Superior temporal gyrus (tissue), 1 donor: ENCODE measurements around the gene RARB.

Source experiments
- DNase-seq: peaks from one replicate; pipeline ENCODE4 v3.0.0-alpha.2; 2016; ENCODE audit errors: extremely low spot score

The RARB gene

DNA sequence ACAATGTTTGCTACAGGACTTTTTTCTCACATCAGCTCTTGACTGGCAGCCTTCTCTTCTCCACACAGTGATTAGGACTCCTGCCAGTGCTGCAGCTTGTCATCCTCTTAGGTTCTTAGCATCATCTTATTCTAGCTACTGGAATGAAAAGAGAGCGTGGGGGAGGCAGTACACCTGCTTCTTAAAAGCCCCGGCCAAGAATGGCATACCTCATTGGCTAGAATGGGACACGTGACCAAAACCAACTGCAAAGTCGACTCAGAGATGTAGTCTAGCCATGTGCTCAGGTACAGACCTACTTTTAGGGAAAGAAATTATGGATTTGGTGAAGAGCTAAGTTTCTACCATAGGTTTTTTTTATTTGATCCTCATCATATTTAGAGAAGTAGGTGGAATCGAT is 44.1 kb downstream of the RARB start:
- DNase-seq = no peak

DNA sequence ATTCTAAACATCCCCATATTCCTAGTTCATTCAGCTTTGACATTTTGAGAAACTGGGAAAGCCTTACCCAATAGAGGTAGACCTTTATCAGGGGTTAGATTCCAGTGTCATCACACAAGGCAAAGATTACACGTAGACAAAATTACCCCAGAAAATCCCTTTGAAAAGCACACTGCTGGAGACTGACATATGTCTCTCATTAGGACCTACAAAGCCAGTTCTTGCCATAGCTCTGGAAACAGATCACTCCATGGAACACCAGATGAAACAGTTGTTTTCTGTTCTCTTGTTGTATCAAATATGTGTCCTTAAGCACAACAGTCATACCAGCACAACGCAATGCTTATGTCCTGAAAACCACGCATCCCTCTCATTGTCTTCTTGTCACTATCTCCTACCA is 44.7 kb downstream of the RARB start:
- no peak for DNase-seq

DNA sequence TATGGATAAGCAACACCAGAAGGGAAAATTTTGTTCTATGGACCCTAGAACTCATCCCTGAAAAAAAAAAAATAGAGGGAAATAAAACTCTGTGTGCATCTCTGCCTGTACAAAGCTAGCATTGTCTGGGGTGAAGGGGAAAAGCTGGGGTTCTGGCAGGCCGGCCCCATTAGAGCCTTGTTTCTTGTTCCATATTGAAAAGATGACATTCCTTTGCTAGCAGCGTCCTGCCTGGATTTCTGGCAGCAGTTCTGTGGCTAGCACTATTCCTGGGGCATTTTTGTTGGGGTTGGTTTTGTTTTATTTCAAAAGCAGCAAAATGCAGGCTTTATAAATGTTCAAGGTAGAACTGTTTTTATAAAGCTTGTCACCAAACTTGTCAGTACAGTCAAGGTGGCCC is 45.2 kb downstream of the RARB start:
- DNase-seq = no peak

DNA sequence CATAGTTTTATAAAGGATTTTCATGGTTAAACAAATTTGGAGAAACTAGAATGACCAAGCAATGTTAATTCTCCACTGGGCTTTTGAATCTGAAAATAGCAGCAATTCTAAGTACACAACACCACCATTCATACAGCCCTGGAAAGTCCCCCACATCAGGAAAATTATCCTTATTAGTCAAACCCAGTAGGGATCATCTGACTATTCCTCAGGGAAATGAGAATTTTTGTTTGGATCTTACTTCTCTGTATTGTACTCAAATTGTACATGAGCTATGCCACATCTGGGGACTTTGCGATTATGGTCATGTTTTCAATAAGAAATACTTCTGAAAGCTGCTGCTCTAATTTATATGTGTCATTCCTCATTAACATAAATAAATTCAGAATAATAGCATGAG is 46.0 kb downstream of the RARB start:
- DNase-seq = no peak

DNA sequence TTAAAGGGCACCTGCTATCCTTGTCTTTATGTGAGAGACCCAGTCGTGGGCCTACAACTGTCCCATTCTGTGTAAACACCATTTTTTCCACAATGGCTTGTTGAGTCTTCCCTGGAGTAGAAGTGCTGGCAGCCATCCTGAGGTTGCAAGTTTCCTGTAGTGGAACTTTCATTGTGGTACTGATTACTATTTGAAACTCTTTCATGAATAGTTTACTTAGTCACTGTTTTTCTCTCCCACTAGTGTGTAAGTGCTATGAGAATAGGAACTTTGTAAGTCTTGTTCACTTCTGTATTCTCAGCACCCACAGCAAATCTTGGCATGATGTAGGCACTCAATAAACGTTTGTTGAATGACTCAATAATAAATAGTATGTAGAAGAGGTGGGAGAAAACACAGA is 48.6 kb downstream of the RARB start:
- no peak for DNase-seq

DNA sequence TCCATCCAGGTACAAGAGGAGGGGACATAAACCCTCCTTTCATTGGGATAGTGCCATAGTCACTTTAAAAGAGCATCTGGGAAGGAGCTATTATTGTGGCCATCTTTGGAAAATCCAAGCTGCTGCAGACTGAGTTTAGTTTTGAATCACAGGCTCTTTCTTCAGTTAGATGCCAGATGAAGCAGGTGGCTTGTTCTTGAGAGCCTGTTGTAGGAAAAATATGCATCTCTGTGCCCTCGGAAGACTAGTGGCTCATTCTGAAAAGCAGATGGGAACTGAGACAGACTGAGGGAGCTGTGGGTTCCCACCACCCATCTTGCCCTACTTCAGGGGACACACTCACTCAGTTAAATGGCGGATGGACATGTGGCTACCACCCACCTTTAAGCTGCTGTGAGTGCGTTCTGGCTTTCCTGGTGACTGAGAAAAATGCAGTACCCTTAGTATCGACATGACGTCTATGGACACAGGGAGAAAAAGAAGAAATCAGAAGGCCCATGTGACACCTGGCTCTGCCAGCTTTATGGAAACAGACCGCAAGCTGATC is 50.2 kb downstream of the RARB start:
- peak; percentile 62 for DNase-seq

DNA sequence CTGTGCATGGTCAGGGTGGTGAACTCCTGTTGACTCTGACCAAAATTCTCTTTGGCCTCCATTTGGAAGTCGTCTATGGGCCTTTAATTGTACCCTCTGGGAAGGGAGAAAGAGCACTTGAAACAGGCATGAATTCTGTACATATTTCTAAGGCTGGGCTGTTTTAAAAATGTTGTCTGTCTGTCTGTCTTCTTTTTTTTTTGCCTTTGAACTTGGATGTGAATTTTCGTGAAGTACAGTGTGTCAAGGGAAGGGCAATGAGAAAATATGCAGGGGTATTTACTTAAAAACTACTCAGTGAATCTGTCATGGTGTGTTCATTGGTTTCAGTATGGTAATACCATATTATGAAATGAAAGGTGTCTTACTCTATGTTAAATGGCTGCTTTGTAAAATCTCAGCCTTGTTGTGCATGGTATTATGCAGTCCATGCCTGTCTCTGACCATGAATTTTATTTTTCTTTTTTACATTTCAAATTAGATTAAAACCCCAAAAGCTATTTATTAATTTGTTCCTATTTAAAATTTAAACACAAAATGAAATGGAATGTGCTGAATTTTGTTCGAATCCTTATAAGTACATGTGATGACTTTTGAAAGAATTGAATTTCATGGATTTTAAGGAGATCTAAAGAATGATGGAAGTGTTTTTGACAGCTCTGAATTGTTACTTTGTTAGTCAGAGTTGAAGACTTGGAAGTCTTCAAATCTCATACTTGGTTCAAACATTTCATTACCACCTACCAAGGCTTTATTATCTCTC is 51.1 kb downstream of the RARB start:
- no peak for DNase-seq

DNA sequence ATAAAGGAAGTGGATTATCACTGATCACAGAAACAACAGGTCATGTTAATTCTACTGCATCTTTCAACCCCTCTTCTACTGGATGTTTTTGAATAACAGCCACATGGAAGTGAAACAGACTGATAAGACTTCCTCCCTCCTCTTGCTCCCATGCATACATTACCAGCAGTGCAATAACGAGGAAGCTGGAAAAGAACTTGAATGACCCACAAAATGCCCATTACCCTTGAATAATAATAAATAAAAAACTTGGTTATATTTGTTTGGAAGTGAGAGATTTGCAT is 51.6 kb downstream of the RARB start:
- DNase-seq = no peak

DNA sequence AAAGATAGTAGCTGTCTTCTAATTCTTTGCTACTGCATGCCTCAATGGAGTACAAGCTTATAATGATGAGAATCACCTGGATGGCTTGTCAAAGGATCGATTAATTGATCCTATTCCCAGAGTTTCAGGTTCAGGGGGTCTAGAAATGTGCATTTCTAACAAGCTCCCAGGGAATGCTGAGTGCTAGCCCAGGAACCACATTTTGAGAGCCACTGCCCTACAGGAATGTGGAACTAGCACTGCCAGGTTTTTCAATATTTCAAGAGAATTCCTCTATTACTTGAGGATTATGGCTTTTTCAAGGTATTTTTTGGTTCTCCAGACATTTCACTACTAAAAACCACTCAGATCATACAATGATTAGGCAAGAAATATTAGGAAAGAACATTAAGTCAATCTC is 52.7 kb downstream of the RARB start:
- no peak for DNase-seq

DNA sequence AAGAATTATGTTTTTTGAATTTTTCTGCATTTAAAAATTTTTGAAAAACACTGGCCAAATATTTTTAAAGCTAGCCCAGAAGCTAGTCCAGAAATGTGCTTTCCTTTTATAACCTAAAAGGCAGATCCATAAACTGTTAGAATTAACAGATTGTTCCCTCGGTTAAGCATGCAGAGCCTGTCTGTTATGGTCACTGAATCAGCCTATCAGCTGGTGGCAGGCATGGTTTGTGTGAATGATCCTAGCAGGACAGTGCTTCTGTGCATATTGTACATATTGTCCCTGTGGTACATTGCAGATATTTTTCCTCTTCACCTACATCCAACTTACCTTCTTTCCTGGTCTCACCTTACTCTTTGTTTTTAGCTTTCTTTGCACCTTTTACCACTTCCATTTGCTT is 53.3 kb downstream of the RARB start:
- DNase-seq = no peak

DNA sequence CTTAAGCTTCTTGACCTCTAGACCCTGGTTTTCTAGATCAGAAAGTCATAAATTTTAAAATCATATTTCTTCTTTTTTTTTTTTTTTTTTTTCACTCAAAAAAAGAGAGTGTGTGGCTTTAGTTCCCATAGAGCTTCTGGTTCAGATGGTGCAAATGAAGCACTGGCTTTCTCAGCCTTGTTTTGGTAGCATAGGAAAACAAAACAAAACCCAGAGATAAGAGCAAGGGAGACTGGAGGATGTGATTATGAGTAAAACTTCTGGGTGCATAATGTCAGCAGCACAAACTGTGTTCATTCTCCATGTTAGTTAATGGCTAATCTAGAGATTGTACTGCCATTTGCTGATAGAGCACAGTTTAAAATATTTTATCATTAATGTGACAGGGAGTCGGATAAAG is 55.4 kb downstream of the RARB start:
- no peak for DNase-seq

DNA sequence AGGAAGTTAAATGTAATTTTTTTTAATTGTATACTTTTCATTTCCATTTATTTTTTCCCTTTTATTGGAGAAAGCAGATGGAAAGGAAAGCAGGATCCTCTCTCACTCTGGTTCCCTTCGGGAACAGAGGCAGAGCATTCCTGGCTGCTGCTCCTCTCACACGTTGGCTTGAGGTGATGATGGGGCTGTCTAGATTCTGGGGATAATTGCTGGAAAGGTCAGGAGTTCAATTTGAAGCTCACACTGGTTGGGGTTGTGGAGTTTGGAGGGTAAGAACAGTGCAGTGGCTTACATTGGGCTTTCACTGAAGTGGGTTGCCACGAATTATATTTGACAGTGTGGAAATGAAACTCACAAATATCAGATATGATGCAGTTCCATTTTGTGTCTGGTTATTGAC is 57.6 kb downstream of the RARB start:
- DNase-seq = no peak

DNA sequence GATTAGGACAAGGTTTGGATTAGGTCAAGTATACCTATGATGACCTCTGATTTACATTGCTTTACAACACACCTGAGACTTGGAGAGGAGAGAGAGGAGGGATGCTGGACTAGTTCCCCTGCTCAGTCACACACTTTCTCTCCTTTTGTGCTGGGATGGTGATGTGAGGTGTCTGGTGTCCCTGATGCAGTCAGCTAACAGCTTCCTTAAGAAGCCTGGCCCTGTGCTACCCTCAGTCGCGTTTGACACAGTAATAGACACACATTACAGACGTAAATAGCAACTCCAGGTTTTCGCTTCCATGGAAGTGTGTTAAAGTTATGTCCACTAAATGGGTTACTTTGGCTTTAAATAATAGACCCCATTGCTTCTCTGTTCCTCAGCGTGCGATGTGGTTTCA is 58.9 kb downstream of the RARB start:
- DNase-seq = no peak

DNA sequence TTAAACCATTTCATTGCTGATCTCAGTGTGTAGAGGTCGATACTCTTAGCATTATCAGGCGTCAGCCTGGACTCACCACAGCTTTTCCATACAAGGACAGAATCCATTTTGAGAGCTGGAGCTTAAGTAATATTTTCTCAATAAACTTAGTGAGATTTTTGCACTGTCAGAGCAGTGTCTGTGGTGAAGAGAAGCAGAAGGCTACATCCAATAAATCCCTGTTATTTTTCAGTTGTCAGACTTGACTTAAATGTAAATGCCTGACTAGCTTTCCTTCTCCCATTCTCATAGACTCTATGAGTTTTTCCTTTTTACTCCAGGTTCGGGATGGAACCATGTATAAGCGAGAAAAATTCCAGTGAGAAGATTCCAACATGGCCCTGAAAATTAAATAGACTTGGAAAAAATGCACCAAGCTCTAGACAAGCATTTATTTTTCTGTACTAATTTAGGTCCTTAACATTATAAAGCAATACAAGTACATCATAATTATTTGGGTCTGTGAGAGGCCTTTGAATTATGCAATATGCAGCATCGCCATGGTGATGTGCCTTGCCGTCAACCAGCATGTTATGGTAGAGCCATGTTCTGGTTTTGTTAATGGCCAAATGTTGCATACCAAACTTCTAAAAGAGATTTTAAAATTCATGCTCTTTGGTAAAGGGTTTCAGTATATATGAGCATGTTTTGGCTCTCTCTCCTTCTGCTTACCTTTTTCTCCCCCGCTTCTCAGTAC is 62.0 kb downstream of the RARB start:
- no peak for DNase-seq

DNA sequence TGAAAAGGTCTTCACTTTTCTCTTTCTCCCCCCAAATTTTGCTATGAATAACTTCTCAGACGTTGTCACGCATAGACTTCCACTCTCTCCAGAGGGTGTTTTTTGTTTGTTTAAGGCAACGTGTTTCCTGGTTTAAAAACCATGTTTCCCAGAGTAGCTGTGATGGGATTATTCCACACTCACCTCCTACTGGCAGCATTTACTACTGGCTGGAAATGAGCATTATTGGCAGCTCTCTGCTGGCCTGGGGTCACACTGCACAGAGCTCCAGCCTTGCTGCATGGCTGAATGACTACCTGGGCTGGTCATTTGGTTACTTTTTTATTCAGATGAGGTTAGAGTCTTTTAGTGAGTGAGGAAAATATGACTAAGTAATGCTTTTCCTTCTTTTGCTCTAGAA is 65.2 kb downstream of the RARB start:
- DNase-seq = no peak

DNA sequence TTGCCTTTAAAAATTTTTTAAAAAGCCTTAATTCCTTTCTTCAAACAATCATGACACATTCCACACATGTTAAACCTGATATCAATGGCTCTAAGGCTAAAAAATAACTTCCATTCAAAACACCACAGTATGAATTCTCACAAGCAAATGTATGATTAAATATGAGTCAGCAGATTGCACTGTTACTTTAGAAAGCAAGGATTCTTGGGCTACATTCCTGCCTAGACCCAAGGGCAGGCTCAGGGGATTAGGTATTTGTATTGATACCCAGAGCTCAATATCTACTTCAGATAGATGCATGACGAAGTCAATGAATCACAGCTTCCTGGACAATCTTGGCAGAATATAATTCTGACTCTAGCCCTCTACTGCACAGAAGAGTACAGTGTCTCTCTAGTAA is 65.7 kb downstream of the RARB start:
- DNase-seq = no peak

DNA sequence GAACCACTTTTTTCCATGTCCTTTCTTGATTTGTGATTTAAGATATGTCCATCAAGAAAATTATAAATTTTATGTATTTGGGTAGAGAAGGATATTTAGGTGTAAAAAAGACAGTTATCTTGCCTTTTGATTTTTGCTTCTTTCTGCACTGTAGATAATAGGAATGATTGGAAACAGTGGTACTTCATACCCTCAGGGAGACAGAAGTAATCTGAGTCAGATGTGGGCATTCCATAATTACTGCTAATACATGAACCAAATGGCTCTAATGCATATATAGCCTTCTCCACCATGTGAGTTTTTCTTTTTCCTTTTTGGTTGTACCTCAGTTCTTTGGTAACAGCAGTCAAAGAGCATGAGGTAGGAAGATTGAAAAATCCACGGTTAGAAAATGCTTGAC is 67.2 kb downstream of the RARB start:
- DNase-seq = no peak

DNA sequence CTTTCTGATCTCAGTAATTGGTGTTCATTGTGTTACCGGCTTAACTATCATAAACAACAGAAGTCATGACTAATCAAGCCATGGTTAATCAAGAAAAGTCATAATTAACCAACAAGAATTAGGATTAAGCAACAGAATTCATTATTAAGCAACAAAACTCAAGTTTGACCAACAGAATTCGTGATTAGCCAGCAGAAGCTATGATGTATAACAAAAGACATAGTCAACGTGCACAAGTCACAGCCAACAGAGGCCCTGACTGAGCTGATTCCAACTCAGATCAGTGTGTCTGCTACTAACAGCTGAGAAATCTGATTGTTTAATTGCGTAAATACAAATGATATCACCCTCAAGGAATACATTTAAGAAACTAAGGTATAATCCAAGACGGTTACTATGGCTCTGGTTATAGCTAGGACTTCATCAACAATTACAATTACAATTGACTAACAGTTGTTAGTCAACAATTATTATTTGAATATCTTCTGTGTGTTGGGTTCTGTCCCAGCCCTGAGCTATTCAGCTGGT is 67.7 kb downstream of the RARB start:
- no peak for DNase-seq

DNA sequence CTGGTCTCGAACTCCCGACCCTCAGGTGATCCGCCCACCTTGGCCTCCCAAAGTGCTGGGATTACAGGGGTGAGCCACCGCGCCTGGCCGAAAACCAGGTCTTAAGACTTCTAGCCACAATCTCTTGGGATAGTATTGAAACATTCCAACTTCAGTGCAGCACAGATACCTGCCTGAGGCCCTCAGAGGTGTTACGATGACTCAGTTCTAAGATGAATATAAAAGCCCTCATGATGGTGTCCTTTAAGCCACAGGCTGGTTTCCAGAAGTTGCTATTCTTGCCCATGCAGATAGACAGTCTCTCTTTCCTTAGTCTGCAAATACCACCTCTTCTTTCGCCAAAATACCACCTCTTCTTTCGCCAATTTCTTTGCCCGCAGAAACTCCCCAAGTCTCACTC is 69.0 kb downstream of the RARB start:
- DNase-seq = no peak

DNA sequence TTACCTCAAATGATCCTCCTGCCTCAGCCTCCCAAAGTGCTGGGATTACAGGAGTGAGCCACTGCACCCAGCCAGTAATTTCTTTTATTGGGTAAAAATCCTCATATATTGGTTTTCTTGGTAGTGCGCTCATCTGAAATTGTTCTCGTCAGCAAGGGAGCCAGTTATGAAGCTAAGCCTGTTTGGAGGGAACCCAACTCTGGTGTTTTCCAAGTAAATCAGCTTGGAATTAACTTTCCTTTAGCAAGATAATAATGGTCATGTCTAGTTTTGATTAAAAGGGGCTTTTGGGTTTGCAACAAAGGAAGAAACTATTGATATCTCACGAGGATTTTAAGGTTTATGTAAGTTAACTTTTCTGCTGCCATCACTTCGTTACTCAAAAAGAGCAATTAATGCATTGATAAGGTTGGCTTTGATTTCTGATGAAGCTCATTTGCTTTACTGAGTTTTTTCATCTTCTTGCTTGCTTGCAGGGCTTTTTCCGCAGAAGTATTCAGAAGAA is 72.7 kb downstream of the RARB start:
- DNase-seq = no peak

DNA sequence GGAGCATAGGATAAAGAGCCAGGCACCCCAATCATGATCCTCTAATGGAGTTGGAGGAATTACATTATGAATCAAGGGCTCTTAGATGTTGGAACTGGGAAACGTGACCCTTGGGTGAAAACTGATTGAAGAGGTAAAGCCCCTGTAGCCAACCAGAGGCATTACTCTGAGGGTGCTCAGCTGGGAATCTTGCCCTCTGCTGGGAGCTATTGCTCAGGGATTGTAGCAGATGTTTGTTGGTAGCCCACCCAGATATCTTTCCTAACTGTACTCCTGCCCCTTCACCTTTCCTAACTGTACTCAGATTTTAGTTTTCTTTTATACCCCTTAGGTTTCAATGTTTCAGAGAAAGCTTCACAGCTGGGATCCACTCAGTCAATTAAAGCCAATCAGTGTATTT is 74.2 kb downstream of the RARB start:
- DNase-seq = no peak

DNA sequence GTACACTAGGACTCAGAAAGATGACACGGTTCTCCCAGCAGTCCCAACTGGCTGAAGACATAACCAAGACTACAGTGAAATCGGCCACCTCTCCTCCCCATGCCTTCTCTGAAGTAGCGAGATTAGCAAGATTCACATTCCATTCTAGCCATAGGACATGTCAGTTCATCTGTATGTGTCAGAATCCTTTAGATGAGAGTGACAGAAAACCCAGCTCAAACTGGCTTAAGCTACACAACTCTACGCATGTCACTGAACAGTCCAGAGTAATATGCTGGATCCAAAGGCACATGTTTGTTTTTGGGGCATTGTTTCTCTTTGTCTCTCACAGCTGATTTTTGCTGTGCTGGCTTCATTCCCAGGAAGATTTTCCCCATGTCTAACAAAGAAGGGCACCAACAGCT is 75.8 kb downstream of the RARB start:
- DNase-seq = no peak

DNA sequence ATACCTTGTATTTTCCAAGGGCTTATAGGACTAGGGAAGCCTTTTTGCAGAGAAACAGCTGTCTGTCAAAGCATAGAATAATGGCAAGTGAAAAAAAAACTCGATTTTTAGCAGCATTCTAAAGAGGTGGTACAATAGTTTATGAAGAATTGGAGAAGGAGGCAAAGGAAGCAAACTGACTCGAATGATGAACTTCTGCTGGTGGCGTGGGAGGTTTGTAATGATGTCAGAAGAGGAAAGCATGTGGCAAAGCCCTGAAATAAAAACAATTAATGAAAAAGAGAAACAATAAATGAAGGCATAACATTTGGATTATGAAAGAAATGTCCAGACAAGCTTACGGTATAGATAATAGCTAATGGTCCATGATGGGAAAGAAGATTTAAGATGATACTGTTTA is 77.5 kb downstream of the RARB start:
- DNase-seq = no peak
